NB4 (cell line): ENCODE measurements around the gene GREB1L.

Experiments used
- DNase-seq: peaks from one replicate; pipeline ENCODE4 v3.0.0; 2010; ENCODE audit warnings: low read depth
- H3K4me3 ChIP-seq: one replicate; pipeline ENCODE4 v1.5.1; 2011; ENCODE audit warnings: mild to moderate bottlenecking, low read depth, low read length, moderate library complexity
- MYC ChIP-seq: IDR thresholded peaks from 2 replicates; pipeline ENCODE4 v1.6.1; 2011; ENCODE audit warnings: low read depth, low read length
- POLR2A ChIP-seq: IDR thresholded peaks from 2 replicates; pipeline ENCODE4 v1.6.1; 2011; ENCODE audit warnings: mild to moderate bottlenecking; ENCODE audit not compliant: insufficient read length; ENCODE audit errors: extremely low read depth
- TF ChIP-seq, protein P1 (sequence below): IDR thresholded peaks from one replicate; pipeline ENCODE4 v1.5.1; 2012; ENCODE audit warnings: low read depth, low read length
- TF ChIP-seq, protein P2 (sequence below): IDR thresholded peaks from 2 replicates; pipeline ENCODE4 v1.6.1; 2011; ENCODE audit warnings: low read depth, low read length

Gene GREB1L

DNA sequence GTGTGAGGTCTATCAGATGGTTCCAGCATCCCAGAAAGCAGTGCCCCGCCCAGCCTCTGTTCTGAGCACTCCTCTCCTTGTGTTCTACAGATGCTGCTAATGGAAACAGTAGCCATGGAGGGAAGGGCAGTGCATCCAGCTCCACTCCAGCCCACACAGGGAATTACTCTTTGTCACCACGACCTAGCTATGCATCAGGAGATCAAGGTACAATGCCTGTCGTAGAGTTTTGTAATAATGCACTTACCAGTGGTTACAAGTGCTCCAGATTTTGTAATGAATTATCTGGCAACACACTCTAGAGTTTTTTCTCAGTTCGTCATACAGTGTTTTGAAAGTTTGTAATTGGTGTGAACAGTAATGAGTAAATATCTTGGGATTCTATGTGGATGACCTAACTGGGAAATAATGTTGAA is 197.4 kb downstream of the GREB1L start:
- TF ChIP-seq MYC = no peak
- TF ChIP-seq, protein P1, sequence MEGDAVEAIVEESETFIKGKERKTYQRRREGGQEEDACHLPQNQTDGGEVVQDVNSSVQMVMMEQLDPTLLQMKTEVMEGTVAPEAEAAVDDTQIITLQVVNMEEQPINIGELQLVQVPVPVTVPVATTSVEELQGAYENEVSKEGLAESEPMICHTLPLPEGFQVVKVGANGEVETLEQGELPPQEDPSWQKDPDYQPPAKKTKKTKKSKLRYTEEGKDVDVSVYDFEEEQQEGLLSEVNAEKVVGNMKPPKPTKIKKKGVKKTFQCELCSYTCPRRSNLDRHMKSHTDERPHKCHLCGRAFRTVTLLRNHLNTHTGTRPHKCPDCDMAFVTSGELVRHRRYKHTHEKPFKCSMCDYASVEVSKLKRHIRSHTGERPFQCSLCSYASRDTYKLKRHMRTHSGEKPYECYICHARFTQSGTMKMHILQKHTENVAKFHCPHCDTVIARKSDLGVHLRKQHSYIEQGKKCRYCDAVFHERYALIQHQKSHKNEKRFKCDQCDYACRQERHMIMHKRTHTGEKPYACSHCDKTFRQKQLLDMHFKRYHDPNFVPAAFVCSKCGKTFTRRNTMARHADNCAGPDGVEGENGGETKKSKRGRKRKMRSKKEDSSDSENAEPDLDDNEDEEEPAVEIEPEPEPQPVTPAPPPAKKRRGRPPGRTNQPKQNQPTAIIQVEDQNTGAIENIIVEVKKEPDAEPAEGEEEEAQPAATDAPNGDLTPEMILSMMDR = no peak
- TF ChIP-seq, protein P2, sequence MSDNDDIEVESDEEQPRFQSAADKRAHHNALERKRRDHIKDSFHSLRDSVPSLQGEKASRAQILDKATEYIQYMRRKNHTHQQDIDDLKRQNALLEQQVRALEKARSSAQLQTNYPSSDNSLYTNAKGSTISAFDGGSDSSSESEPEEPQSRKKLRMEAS = no peak
- no peak for TF ChIP-seq POLR2A
- no peak overlapping the region for H3K4me3 ChIP-seq
- DNase-seq = no peak

DNA sequence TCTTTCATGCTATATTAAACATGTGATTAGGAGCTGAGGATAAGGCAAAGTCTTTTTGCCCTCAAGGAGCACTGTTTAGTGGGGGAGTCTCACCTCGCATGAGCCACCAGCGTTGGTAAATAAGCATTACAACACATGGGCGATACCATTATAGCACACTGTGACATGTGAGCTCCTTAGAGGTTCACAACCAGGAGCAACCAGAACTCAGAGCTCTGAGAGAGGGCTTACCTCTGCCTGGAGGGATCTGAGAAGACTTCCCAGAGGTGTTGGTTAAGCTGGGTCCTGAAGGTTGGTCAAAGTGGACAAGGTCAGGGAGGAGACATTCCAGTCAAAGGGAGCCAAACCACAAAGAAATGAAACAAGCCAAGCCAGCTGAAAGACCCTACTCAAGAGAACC is 199.6 kb downstream of the GREB1L start:
- no peak overlapping the region for H3K4me3 ChIP-seq
- TF ChIP-seq, protein P2 = no peak
- no peak for TF ChIP-seq POLR2A
- TF ChIP-seq MYC = no peak
- TF ChIP-seq, protein P1 = no peak
- DNase-seq = no peak

DNA sequence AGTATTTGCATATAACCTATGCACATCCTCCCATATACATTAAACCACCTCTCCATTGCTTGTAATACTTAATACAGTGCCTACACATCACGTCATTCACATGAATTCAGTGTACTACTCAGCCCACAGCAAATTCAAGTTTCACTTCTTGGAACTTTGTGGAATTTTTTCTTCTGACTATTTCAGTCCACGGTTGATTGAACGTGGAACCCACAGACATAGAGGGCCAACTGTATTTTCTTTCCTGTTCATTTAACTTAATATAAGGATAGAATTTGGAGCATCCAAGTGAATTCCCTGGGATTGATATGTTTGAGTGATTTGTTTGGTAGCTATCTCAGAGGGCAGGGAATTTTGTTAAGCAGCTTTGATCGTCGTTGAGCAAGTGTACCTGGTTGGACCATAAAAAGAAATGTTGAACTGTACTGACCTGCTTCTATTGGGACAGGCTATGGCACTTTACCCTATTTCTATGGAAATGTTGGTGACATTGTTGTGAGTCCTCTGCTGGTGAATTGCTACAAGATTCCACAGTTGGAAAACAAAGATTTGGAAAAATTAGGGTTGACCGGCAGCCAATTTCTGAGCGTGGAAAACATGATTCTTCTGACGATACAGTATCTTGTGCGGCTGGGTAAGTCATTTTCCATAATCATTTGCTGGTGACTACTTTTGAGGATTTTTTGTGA is 201.9 kb downstream of the GREB1L start:
- no peak for DNase-seq
- TF ChIP-seq POLR2A (no peak), MYC (no peak)
- TF ChIP-seq, protein P1 = no peak
- TF ChIP-seq, protein P2 = no peak
- no peak overlapping the region for H3K4me3 ChIP-seq

DNA sequence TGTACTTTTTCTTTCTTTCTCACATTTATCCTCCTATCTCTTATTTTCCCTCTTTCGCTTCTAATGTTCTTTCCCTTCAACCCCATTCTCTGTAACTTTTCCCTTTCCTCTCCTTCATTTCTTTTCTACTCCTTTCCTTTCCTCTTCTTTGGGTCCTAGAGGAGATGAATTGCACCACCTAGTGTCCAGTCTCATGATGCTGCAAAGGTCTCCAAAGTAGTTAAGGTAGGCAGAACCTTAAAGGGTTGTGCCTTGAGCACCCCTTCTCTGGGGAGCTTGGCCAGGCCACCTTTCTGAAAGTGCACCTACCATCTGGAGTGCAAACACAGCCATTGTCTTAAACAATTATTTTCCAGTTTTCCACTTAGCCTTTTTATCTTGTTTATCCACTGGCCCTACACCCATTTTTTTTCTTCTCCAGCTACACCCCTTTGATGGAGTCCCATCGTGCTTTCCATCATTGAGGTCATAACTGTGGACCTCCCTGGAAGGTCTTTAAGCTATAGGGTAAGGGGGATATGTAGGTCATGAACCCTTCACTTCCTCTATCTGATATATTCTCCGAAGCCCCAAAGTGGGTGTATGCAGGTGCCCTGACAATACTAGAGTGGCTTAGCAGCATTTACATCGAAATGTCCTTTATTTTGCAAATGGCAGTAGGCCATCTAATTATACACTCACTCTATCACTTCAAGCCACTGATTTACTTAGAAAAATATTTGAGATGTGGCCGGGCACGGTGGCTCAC is 202.6 kb downstream of the GREB1L start:
- peak; percentile 56 for DNase-seq
- TF ChIP-seq, protein P1 = peak; percentile 78
- TF ChIP-seq, protein P2 = no peak
- H3K4me3 ChIP-seq = no peak overlapping the region

DNA sequence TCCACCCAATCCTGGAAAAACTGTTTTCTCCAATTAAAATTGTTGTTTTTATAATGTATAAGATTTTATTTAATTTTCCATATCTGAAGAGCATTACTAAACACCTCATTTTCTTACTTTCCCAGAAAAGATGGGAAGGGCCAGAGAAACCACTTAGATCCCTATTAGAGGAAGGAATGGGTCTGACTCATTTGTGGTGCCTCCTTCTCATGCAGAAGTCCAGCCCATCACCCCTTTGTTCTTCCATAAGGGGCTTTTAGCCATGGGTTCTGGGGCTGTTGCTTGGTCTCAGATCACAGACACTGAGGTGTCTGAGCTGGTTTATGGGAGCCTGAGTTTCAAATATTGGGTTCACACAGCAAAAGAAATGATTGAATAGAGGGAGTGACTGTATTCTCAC is 206.3 kb downstream of the GREB1L start:
- no peak for TF ChIP-seq POLR2A
- no peak for TF ChIP-seq MYC
- TF ChIP-seq, protein P1 = no peak
- TF ChIP-seq, protein P2 = no peak
- no peak overlapping the region for H3K4me3 ChIP-seq
- DNase-seq = no peak
